ENCODE measurements around the gene RMC1.
"Not testable (repeated sequence)": the region's sequence is repeated elsewhere in the genome, so short reads cannot be mapped to it uniquely, and the experiment has no call there.

RMC1 gene

DNA sequence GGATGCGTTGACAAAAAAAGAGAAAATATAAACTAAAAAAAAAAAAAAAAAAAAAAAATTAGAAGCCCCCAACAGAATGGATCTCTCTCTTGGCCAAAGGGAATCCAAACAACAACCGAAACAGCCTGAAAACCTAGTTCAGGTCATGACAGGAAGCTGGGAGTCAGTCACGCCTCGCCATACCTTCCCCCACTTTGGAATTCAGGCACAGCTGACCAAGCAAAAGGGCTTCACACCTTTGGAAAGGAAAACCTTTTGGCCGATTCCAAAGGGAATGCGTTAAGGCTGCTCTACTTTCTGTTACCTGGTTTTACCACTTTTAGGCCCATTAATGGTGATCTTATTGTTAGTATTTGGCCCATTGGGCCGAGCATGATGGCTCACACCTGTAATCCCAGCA, 17.9 kb upstream of the RMC1 start:
- DNase-seq (ENCODE audit: extremely low read depth, low read depth), result no peak
- TF ChIP-seq, protein P1, sequence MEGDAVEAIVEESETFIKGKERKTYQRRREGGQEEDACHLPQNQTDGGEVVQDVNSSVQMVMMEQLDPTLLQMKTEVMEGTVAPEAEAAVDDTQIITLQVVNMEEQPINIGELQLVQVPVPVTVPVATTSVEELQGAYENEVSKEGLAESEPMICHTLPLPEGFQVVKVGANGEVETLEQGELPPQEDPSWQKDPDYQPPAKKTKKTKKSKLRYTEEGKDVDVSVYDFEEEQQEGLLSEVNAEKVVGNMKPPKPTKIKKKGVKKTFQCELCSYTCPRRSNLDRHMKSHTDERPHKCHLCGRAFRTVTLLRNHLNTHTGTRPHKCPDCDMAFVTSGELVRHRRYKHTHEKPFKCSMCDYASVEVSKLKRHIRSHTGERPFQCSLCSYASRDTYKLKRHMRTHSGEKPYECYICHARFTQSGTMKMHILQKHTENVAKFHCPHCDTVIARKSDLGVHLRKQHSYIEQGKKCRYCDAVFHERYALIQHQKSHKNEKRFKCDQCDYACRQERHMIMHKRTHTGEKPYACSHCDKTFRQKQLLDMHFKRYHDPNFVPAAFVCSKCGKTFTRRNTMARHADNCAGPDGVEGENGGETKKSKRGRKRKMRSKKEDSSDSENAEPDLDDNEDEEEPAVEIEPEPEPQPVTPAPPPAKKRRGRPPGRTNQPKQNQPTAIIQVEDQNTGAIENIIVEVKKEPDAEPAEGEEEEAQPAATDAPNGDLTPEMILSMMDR (IDR thresholded peaks at IDR 0.05; ENCODE audit: low read depth, low read length), result no peak

DNA sequence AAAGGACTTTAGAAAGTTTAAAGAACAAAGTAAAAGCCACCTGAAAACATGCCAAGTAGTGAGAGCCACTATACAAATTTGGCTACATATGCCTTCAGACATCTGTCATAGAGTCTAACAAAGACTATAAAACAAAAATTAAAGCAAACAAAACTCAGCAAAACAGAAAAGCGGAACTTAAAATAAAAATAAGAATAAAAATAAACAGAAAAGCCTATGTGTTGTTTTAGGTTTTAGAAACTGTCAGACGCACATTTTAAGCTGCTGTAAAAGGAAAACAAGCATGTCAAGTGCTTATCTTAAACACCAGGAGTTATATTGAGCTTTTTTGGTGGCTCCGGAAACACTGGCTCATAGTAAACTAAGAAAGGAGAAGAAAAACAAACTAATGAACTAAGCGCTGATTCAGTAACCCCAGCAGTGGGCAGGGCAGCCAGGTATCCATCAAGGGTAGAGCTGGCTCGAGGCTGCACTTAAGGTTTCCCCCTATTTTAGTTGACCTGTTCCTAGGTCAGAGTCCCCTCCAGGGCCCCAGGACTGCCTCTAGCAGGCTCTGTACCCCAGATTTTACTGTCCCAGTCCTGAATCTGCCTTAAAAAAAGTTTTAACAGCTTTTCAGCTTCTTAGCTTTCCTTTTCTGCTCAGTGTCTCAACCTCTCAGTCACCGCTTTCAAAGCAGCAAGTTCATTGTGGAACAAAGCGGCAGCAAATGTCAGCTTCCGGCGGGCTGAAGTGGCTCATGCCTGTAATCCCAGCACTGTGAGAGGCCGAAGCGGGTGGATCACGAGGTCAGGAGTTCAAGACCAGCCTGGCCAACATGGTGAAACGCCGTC, 15.4 kb upstream of the RMC1 start:
- no peak for DNase-seq (ENCODE audit: extremely low read depth, low read depth)
- TF ChIP-seq, protein P1 (IDR thresholded peaks at IDR 0.05; ENCODE audit: low read depth, low read length), result no peak

DNA sequence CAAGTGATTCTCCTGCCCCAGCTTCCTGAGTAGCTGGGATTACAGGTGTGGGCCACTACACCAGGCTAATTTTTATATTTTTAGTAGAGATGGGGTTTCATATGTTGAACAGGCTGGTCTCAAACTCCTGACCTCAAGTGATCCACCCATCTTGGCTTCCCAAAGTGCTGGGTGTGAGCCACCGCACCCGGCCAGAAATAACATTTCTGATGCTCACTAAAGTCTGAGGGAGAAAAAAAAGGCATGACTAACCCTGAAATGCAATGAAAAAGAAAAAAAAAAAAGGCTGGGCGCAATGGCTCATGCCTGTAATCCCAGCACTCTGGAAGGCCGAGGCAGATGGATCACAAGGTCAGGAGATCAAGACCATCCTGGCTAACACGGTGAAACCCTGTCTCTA, 13.7 kb upstream of the RMC1 start:
- not testable (repeated sequence) for DNase-seq (ENCODE audit: extremely low read depth, low read depth)

DNA sequence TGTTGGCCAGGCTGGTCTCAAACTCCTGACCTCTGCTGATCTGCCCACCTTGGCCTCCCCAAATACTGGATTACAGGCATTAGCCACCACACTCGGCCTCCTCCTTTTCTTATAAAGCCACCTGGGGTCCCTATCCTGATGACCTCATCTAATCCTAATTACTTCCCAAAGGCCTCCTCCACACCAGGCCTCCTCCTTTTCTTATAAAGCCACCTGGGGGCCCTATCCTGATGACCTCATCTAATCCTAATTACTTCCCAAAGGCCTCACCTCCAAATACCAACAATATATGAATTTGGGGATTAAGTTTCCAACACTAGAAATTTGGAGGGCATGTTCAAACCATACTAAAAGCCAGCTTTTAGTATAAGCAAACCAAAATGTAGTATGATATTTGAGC, 9.7 kb upstream of the RMC1 start:
- DNase-seq (ENCODE audit: extremely low read depth, low read depth), result no peak
- TF ChIP-seq, protein P1 (IDR thresholded peaks at IDR 0.05; ENCODE audit: low read depth, low read length), result no peak

DNA sequence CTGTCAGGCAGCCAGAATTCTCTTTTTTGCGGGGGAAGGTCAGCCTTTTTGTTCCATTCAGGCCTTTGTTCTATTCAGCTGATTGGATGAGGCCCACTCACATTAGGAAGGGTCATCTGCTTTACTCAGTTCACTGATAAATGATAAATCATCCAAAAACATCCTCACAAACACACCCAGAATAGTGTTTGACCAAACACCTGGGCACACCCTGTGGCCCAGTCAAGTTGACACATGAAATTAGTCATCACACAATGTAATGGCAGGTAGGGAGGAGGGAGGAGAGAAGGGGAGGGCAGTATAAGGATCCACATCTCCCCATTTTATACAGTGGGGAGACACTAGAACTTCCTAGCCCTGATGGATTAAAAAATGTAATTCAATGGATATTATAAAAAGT, 8.3 kb upstream of the RMC1 start:
- TF ChIP-seq, protein P1 (IDR thresholded peaks at IDR 0.05; ENCODE audit: low read depth, low read length), result no peak
- DNase-seq (ENCODE audit: extremely low read depth, low read depth), result no peak

DNA sequence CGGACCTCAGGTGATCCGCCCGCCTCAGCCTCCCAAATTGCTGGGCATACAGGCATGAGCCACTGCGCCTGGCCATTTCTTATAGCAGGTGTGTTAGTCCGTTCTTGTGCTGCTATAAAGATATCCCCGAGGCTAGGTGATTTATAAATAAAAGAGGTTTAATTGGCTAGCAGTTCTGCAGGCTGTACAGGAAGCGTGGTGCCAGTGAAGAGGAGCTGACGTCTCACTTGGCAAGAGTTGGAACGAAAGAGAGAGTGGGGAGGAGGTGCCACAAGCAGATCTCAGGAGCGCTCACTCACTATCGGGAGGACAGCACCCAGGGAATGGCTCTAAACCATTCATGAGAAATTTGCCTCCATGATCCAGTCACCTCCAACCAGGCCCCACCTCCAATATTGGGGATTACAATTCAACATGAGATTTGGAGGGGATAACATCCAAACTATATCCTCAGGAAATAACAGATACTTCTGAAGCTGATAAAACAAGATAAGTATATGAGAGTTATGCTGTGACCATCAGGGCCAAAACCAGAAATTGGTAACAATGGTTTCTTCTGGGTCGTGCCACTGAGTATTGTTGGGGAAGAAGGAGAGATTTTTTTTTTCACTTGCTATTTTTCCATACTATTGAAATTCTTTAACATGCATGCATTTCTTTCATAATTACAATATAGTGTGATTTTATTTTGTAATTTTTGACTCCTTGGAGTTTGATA, 7.4 kb upstream of the RMC1 start:
- TF ChIP-seq, protein P1 (IDR thresholded peaks at IDR 0.05; ENCODE audit: low read depth, low read length), result no peak
- DNase-seq (ENCODE audit: extremely low read depth, low read depth), result no peak

DNA sequence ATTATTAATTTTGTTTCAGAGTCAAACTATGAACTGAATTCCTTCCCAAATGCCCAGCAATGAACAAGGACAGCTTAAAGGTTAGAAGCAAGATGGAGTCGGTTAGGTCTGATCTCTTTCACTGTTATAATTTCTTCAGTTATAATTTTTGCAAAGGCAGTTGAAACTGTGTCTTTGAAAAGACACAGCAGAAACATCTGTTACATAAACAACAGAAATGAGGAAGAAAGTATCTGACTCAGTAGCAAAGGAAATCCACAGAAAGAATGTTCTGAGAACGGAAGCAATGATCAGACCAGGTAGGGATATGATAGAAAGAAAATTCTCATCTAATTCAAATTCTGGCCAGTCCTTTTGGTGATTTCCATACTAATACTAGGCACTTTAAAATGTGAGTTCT, 5.2 kb upstream of the RMC1 start:
- TF ChIP-seq, protein P1 (IDR thresholded peaks at IDR 0.05; ENCODE audit: low read depth, low read length), result no peak
- DNase-seq (ENCODE audit: extremely low read depth, low read depth), result no peak

Measured in AG09319 (cell line).